ENCODE data around the gene AKNA.
A peak's percentile ranks its signal among the peaks of the same experiment; 100 is the strongest.

Gene AKNA

DNA sequence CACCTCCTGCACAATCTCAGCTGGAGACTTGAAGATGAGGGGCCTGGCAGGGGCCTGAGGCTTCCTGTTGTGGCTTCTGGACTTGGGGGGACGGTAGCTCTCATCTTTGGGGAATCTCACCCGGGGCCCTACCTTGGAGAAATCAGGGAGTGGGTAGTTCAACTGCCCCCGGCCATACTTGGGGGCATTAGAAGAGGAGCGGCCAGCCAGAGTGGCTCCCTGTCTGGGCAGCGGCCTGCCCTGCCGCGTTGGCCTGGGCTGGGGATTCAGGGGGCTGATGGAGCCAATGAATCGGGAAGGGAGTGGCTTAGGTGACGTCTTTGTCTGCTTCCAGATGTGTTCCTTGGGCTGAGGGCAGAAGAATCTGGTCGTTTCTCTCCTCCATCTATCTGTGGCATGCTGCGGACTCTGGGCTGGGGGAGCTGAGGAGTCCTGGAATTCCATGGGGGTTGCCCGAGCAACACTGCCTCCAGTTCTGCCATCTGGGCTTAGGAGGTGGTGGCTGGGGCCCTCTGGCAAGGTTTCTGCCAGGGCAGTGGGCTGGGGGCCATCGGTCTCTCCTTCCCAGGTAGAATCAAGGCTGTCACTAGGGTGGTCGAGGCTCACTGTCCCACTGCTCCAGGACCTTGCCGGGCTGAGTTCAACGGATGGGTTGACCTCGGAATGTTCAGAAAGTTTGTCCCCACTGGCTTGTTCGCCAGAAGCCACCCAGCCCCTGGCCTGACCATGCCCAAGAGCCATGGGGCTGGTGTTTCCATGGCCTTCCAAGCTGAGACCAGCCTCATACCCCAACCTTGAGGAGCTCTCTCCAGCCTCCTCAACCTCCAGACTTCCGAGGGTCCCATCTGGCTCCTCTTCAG, 11.0 kb downstream of the AKNA start:
- DNase-seq (ENCODE audit: low read depth), result no peak

- DNase-seq (ENCODE audit: low read depth), result no peak
These were observed 12.2 kb downstream of the AKNA start for GRCh38 chr9:114375386-114376175.

GRCh38 chr9:114374936-114375335, 12.8 kb downstream of the AKNA start:
- no peak for DNase-seq (ENCODE audit: low read depth)

DNA sequence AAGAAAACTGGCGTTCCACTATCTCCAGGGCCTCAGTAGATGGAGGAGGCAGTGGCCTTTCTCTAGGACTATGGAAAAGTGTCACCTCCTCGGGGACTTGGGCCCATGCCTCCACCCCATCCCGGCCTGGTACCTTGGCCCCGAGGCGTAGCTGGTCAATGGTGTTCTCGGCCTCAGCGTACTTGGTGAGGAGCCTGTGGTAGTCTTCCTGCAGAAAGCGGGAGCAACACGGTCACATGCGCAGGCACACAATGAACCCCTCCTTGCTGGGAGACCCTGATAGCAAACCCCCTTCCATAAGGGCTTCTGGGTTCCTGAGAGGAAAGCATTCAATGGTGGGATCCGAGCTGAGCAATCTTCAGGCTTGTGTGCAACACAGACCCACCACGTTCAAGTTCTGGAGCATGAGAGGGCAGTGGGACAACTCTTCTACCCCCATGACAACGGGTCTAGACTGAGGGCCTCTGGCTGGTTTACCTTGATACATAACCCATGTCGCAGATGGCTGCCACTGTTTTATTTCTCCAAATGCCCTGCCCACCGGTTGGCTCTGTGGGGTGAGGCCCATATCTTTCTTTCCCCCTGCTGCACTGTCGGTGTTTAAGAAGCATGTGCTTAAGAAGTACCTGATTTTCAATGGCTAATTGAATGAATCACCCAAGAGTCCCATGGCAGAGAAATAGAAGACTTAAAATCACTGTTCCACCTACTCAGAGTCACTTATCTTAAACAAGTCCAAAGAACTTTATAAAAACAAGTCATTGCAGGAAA, 13.6 kb downstream of the AKNA start:
- DNase-seq (ENCODE audit: low read depth), result no peak

DNA sequence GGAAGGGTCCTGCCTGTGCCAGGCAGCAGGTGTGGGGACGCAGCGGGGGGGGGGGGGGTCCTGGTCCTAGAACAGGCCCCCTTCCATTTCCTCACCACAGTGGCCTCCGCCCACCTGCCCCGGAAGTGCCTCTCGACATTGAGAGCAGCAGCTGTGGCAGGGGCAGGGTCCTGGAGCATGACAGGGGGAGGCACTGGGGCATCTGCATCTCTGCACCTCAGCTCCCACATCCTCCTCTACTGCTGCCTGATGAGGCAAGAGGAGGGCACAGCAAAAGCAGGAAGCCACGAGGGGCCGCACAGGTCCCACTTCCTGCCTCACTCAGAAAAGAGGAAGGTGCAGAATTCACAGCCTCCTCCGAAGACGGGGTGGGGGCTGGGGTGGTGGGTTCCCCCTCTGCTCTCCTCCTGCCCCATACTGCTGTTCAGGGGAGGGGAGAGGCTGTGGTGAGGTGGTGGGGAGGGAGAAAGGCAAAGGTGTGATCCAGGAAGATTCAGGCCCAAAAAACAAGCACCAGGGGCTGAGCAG, 14.8 kb downstream of the AKNA start:
- DNase-seq (ENCODE audit: low read depth), result peak; percentile 93

DNA sequence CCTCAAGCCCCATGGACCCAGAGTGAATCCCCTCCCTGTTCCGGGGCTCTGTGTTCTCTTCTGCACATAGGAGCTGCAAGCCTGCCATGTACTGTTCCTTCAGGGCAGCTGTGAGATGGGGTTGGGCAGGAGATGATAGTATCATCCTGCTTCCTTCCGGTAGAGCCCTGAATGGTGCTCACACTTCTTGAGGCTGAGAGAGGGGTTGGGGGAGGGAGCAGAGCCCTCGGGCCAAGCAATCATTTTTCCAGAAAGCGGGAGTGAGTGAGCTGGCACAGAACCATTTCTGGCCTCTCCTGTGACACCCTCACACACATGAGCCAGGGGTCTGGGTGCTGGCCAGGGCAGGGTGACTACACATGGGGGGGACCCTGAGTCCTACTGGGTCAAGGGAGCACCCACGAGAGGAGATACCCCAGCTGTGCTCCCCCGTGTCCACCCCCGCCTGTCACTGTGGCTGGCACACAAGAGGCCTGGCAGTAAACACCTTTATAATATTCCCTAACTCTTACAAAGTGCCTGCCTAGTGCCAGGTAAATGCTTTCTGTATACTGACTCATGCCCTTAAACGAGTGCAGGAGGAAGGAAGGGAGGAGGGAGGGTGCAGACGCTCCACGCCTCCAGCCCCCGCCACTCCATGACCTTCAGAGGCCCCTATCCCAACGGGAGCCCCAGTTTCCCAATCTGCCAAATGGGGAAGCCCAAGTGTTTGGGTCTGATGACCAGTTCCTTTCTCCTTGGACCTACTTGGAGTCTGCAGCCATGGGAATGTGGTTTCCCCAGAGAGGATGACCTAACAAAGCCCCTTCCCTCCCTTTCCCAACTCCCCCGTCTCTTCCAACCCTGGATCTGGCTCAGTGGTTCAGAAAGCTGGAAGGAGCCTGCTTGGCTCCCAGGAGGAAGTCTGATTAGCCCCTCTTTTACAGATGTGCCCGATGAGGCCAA, 15.5 kb downstream of the AKNA start:
- peak; percentile 83 for DNase-seq (ENCODE audit: low read depth)

DNA sequence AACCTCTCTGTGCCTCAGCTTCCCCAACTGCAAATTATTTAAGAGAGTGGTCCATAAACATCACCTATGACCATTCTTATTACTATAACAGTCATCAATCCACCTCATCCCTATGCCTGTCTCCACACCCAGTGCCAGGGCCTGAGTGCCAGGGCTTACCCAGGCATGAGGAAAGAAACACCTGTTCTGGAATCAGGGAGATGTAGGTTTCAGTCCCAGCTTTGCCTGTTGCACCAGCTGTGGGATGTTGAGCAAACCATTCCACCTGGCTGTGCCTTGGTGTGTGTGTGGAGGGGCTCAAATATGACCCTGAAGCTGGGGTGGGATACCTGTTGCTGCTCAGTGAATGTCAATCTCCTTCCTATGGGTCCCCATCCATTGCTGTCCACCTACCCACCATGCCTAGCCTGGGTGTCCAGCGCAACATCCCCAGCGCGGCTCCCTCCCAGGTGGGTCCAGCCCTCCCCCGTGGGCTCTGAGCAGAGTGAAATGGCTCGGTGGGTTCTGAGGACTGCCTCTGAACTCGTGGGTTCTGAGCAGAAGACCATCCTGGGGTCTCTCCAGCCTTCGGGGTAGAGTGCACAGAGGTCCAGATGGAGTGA, 16.3 kb downstream of the AKNA start:
- no peak for DNase-seq (ENCODE audit: low read depth)

DNA sequence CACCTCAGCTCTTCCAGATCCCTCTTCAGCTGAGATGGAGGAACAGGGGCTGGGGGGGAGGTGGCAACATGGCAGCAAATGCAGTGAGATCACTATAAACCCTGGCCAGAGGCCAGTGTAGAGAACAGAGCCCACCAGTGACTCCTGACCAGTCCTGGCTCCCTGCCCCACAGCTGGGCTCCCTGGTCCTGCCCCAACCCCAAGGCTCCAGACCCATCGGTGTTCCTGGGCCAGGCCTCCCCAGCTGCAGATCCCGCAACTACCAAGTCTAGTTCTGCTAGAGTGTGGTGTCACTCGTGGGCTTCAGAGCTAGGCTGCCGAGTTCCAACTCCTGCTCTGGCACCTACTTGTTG, 16.8 kb downstream of the AKNA start:
- DNase-seq (ENCODE audit: low read depth), result no peak

DNA sequence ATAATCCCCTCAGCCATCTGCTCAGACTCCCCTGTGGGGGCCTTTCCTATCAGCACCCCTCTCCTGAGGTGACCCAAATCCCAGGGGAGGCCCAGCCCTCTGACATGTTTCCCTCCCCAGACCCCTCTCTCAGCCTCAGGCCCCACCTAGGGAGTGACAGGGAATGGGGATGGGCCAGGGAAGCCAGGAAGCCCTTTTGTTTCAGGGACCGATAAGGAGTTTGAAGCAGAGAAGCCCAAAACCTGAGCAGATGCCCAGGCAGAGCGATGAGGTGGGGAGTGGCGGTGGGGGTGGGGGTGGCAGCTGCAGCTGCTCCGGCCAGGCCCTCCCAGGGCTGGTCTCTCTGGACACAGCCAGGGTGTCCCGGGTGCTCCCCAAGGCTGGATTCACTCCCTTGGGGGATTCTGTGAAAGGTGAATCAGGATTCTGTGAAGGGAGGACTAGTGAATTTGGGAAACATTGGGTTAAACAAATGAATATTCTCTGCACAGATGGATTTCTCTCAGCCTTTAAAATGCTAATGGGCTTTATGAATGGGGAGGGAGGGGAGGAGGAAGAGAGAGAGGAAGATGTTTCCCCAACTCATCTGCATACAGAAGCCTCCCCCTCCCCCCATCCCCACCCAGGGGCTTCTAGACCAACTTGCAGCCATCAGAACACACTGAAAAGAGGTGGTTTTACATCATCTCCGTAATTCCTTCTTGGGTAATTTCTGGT, 17.4 kb downstream of the AKNA start:
- DNase-seq (ENCODE audit: low read depth), result no peak

- DNase-seq (ENCODE audit: low read depth), result no peak
These were observed 18.3 kb downstream of the AKNA start for GRCh38 chr9:114369216-114370130.

DNA sequence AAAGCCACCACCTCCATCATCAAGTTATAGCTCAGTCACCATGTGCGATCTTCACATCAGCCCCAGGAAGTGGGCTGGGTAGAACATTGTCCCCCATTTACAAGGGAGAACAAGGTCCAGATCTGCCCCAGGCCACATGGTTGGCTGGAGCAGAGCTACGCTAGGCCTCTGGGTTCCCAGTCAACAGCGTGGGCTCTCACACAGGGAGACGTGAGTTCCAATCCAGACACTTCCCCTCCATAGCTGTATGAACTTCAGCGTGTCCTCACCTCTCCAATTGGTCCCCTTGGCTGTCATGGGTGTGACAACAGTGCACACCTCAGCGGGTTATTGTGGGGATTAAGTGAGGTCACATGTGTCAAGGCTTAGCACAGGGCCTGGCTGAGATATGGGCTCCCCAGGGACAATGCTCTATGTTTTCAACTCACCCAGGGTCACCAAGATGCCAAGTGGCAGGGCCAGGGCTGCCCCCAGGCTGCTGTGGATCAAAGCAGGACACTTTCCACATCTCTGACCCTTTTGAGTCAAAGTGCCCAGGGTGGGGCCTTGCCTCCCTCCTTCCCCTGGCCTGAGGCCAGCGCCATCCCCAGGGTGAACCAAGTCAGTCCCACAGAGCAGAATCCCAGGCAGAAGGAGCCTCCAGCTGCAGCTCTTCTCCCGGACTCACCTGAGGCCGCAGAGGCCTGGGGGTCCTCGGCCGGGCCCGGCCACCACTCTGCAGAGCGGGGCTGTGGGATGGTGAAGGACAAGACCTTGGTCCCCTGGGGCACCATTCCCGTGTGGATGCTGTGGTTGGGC, 19.8 kb downstream of the AKNA start:
- no peak for DNase-seq (ENCODE audit: low read depth)

GRCh38 chr9:114367366-114367765, 20.4 kb downstream of the AKNA start:
- DNase-seq (ENCODE audit: low read depth), result no peak

DNA sequence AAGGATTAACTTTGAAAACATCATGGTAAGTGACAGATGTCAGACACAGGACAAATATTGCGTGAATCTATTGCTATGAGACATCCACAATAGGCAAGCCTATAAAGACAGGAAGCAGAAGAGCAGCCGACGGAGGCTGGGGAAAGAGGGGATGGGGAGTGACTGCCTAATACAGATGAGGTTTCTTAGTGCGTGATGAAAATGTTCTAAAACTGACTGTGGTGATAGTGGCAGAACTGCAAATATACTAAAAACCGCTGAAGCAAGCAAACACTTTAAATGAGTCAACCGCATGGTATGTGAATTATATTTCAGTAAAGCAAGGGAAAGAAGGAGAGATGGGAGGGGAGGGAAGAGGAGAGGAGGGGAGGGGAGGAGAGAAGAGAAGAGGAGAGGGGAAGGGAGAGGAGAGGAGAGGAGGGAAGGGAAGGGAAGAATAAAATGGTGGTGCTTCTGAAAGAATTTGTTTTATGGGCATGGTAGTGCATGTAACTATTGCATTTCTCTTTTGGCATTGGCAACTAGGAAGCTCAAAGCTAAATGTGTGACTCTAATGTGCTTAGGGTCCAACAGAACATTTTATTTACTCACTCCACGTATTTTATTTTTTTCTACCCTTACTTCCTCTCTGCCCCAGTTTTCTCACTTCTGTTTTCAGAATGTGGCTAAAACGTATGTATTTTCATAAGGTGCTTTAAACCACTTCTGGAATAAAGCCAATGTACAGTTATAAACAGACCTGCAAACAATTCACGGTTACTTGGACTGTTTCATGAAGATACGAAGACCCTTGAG, 21.3 kb downstream of the AKNA start:
- no peak for DNase-seq (ENCODE audit: low read depth)

GRCh38 chr9:114365194-114365593, 22.6 kb downstream of the AKNA start:
- DNase-seq (ENCODE audit: low read depth), result no peak

GRCh38 chr9:114364134-114365041, 23.4 kb downstream of the AKNA start:
- no peak for DNase-seq (ENCODE audit: low read depth)

- no peak for DNase-seq (ENCODE audit: low read depth)
These were observed 24.4 kb downstream of the AKNA start for GRCh38 chr9:114363424-114363823.
